CD4-positive, alpha-beta T cell treated with Interleukin-4 for 4 hours (primary cell): Measurements from ENCODE around the gene RAB11A.
A peak's percentile ranks its signal among the peaks of the same experiment; 100 is the strongest.

Source experiments
- DNase-seq: peaks from one replicate; pipeline ENCODE4 v3.0.0-alpha.2; 2020

The RAB11A gene

DNA sequence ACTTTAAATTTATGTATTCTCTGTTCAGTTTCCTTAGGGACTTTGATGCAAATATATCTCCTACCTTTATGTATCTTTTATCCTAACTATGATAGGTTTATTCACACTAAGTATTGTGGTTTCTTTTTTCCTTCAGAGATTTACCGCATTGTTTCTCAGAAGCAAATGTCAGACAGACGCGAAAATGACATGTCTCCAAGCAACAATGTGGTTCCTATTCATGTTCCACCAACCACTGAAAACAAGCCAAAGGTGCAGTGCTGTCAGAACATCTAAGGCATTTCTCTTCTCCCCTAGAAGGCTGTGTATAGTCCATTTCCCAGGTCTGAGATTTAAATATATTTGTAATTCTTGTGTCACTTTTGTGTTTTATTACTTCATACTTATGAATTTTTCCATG is 18.3 kb downstream of the RAB11A start:
- peak; percentile 74 for DNase-seq

- peak; percentile 44 for DNase-seq
Measured at GRCh38 chr15:65888981-65889380, 19.7 kb downstream of the RAB11A start.

DNA sequence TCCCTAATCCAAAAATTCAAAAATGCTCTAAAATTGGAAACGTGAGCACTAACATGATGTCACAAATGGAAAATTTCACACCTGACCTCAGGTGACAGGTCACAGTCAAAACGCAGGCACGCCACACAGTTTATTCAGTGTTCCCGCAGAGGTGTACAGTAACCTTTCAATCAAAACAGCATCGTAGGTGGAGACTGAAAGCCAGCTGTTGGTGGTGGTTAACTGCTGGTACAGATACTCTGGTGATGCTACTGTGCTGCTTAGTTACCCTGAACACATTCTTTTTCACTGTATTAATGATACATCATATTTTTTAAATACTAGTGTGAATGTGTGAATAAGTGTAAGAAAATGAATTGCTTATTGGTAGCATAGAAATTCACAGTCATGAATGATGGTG is 23.8 kb downstream of the RAB11A start:
- no peak for DNase-seq

DNA sequence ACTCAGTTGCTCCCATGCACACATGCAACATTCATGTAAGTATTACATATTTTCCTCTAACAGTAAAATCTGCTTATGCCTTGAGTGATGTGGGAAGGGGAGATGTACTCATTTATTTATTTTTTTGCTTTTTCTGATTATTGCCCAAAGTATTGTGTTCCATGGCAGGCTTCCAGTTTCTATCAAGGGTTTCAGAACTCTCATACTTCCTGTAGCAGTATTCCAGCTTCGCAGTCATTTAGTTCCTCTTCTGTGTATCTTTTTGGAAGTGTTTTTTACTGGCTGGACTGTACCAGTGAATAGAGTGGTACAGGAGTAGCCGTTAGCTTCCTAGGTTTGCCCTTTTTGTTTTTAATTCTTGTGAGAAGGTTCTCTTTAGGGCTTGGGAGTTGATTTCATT is 26.9 kb downstream of the RAB11A start:
- DNase-seq: no peak

DNA sequence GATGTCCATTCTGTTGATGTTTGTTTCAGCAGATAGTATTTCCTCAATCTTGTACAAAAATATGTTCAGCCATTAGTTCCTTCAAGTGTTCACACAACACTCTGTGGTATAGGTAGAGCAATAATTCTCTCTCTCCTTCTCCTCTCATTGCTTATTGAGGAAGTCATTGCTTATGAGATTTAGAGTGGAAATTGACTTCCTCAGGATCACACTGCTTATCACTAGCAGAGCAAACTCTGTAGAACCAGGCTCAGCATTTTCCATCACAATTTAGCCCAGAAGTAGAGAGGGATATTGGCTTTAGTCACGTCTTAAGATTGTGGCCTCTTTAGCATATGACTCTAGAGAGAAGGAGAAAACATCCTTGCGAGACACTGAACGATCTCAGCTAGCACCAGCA is 31.2 kb downstream of the RAB11A start:
- no peak for DNase-seq

GRCh38 chr15:65901336-65901735 is 32.0 kb downstream of the RAB11A start:
- DNase-seq: no peak

DNA sequence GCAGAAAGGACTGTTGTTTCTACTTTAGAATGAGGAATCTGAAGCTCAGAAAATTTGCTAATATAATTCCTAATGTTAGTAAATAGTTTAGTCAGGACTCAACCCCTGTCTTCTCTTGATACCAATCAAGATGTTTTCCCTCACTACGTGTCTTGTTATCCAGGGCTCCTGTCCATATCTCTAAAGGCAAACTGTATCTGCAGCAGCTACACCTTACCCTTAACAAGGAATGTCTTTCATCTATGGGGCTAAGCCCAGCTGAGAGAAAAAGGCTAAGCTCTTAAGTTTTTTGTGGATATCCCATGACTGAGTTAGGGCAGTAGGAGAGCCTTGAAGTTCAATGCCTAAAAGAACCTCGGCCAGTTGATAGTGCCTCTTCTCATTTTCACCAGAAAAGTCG is 32.5 kb downstream of the RAB11A start:
- DNase-seq: no peak

DNA sequence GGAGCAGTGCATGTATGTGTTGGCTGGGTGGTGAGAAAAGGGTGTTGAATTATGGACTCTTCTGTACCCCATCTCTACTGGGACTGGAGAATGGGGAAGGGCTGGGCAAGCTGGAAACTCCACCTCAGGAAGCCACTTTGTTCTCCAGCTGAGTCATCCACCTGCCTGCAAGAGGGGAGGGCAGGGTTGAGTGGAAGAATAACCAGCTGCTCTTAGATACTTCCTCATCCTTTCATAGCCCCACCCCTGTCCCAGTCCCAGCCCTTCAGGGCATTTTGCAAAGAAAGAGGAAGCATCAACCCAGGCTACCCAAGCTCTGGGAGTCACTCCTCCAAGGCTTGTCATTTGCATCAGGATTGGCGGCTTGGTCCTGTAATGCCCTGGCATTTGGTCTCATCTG is 33.1 kb downstream of the RAB11A start:
- DNase-seq: peak; percentile 27

- no peak for DNase-seq
Measured at GRCh38 chr15:65903296-65904073, 34.2 kb downstream of the RAB11A start.

GRCh38 chr15:65904301-65904700 is 35.0 kb downstream of the RAB11A start:
- no peak for DNase-seq

- no peak for DNase-seq
Measured at GRCh38 chr15:65906396-65906795, 37.1 kb downstream of the RAB11A start.

DNA sequence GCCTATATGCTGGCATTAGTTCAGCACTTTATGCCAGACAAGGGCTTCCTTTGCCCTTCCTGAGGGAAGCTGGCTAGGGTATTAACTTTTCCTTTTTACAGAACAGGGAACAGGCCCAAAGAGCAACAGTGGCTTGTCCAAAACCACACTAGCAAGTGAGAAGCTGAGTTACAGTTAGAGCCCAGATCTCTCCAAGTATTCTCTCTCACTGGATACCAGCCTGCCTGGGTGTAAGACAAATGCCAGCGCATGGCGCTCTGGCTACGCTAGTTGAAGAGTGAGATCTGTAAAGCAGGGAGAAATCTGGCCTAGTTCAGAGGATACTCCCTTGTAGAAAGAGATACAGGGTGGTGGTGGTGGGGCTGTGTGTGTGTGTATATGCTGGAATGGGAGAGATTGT is 38.4 kb downstream of the RAB11A start:
- no peak for DNase-seq

GRCh38 chr15:65908876-65909275 is 39.6 kb downstream of the RAB11A start:
- DNase-seq: no peak

DNA sequence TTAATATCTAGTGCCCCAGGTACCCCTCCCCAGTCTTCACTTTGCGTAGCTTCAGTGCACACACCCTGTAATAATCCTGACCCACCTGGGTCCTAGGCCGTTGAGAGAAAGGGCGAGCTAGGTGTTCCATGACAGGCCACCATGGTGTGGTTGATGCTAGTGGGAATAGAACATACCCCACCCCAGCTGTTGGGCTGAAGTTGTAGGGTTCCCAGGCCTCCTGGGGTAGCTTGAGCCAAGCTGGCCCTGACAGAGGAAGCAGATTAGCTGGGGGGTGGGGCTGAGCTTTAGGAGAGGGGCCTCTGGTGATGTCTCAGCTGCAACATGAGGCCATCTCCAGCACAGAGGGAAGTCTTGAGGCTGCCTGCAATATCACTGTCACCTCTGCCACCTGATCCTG is 40.5 kb downstream of the RAB11A start:
- no peak for DNase-seq

DNA sequence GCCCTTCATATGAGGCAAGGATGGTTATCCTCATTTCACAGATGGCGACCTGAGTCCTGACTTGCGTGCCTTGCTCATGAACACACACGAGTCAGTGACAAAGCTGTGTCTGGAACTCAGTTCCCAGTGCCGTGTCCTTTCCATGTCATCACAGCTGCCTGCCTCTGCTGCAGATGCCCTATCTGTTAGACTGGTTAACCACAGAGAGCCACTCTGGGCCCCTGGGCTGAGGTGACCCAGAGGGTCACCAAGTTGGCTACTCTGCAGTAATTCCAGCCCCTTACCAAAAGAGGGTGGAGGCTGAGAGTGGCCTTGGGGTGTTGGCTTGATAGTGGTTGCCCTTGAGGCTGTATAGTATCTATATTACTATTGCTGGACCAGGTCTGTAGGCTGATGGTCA is 41.0 kb downstream of the RAB11A start:
- DNase-seq: no peak

DNA sequence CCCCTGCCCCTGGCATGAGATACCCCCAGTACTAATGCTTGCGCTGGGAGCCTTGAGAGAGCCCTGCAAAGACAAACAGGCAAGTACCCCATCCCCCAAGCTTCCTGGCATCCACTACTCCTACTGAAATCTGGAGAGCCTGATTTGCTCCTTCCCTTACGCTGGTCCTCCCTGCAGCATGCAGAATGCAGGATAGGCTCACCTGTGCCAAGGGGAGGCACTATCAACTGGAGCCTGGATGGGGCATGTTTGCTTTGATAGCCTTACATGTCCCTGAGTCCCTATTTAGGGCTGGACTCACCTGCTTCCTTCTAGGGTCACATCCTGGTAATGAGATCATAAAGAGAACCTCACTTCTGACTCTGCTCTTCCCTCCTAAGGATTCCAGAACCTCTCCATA is 42.9 kb downstream of the RAB11A start:
- DNase-seq: no peak

DNA sequence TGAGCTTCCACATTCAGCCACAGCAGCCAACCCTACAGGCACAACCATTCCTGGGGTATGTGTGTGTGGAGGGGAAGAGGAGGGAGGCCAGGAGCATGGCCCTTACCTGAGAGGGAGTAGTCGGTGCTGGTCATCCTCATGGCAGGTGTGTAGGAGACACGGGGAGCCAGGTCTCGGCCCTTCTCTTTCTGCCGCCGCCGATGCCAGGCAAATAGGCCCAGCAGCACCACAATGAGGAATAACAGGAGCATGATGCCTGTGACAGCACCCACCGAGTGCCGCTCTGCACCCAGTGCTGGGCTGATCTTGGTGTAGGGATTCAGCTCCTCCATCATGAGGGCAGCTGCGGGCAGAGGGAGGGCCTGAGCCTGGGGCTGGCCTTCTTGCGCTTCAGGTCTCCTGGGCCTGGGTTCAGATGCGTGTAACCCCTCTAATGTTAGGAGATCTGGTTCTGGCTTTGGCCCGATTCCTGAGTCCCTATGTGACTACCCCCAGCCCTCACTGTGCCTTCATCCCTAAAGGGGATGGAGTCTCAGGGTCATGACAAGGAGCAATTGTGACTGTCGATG is 44.4 kb downstream of the RAB11A start:
- no peak for DNase-seq

GRCh38 chr15:65914386-65914785 is 45.1 kb downstream of the RAB11A start:
- no peak for DNase-seq

DNA sequence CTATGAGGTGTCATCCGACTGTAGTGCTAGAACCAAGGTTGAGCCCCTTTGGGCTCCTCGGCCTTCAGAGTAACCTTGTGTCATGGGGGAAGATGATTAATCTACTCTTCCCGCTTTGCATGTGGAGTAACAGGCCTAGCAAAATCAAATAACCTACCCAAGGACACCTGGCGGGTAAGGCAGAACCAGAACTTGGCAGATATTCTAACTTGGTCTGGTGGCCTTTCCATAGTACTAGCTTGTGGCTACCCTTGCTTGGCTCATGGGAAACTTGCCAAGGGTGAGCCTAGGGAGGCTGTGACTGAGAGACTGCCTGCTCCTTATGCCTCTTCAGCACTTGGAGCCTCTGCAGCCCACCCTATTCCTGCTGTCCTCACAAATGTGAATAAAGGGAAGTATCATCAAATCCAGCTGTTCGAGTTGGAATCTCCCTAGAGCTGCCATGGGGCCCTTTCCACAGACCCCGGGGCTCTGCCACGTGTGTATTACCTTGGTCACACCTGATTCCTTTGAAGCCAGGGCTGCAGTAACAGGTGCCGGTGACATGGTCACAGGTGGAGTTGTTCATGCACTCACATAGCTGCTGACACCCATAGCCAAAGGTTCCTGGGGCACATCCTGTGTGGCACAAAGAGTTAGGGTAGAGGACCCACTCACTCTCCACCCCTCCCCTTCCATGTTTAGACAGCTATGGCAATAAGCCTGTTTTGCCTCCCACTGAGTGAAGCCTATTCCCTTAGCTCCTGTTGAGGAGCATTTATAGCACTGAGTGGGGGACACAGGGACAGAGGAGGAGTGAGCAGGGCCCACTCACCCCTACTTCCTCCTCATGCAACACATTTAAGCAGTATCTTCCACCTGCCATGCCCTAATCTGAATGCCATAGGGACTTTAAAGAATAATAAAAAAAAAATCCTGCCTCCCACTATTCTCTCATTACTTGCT is 46.0 kb downstream of the RAB11A start:
- no peak for DNase-seq

DNA sequence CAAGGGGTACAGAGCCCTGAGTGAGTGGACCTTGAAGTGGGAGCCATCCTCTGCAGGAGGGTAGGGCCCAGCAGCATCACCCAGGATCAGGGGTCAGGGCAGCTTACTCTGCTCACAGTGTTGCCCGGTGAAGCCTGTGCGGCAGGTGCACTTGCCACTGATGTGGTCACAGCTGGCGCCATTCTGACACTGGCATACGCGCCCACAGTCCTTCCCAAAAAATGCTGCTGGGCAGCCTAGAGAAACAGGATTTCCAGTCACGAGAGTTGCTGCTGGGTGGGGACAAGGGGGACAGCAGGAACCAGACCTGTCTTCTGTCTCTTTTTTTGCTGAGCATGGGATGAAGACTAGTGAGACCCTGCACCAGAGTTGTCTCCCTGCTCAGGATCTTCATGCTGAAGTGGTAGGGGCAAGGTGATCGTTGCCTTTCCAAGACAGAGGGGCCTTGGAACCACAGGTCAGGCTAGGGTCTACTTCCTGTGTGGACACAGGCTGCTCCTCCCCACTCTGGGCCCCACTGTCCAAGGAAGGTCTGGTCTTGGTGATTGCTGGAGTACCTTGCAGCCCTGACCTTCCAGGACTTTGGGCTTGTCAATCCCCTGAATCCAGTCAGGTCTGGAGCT is 46.9 kb downstream of the RAB11A start:
- no peak for DNase-seq

- DNase-seq: peak; percentile 36
Measured at GRCh38 chr15:65916664-65917406, 47.5 kb downstream of the RAB11A start.

GRCh38 chr15:65917407-65917756 is 48.1 kb downstream of the RAB11A start:
- no peak for DNase-seq

- no peak for DNase-seq
Measured at GRCh38 chr15:65917936-65918335, 48.6 kb downstream of the RAB11A start.
